ENCODE results near the gene SEC14L2. TPM values are rescaled to one million over a fixed set of nuclear protein-coding genes. Genes with fewer than 3 reads are reported as not detected.

The SEC14L2 gene
- polyA plus RNA-seq, 1 donor from 2014 or later: 2.7 TPM

DNA sequence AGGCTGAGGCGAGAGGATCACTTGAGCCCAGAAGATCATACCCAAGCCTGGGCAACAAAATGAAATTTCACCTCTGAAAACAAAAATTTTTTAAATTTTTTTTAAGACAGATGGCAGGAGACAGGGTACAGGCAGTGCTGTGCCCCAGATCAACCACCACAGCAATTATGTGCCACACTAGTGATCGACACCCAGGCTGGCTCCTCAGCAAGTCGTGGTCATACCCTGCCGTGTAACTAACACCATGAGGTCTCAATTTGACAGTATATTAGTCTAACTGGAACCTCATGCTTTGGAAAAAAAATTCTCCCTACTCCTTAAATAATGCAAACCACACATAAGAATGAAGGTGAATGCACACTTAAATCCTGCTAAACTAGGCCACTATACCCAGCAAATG, 48.4 kb upstream of the SEC14L2 start:
- peaks cover 23% of the 10 kb centered on the region for H3K79me2 ChIP-seq (replicated peaks; ENCODE audit: insufficient read depth, low read length)

DNA sequence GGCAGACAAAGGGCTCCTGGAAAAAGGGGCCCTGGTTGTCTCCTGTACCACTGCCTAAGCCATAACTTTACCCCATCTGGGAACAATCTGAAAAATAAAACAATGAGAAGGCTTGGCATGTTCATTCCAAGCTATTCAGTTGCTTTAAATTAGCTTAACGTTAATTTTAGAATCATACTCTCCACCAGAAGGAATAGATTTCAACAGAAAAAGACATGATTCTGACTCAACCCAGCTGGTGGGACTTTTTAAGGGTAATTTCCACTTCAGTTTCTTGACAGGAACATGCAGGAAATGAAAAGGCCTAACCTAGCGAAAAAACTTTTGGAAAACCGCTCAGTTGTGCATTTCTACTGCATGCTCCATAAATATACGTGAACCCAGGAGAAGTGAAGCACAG, 48.0 kb upstream of the SEC14L2 start:
- Histone ChIP-seq H2AFZ (ENCODE audit: low read depth, low read length) (no peak overlapping the region), H3K36me3 (ENCODE audit: insufficient read depth, low read length) (peaks cover 7% of the 10 kb centered on the region), H3K9me2 (ENCODE audit: insufficient read depth, low read length) (no peaks in the 10 kb centered on the region), H4K20me1 (ENCODE audit: insufficient read depth) (no peaks in the 10 kb centered on the region), H3K27me3 (ENCODE audit: insufficient read depth, low read depth, low read length) (no peaks in the 10 kb centered on the region), H3K4me3 (ENCODE audit: low read length) (no peak overlapping the region), H3K9ac (ENCODE audit: low read length) (no peak overlapping the region), H3K4me2 (ENCODE audit: low read length) (no peak overlapping the region), H3K27ac (ENCODE audit: low read length) (no peak overlapping the region), H3F3A (ENCODE audit: insufficient read depth, low read length, poor library complexity, severe bottlenecking) (no peaks in the 10 kb centered on the region), H3K9me3 (ENCODE audit: low read length) (no peaks in the 10 kb centered on the region), H3K79me2 (replicated peaks; ENCODE audit: insufficient read depth, low read length) (peaks cover 24% of the 10 kb centered on the region)
- no peak for TF ChIP-seq EZH2 (IDR thresholded peaks at IDR 0.05; ENCODE audit: borderline replicate concordance, insufficient read depth, low read length, poor library complexity, severe bottlenecking)
- TF ChIP-seq RAD21 (conservative IDR thresholded peaks at IDR 0.05): no peak
- no peak for TF ChIP-seq POLR2AphosphoS5 (IDR thresholded peaks at IDR 0.05)
- no peak for TF ChIP-seq SMC3 (conservative IDR thresholded peaks at IDR 0.05; ENCODE audit: poor library complexity)
- TF ChIP-seq MXI1 (conservative IDR thresholded peaks at IDR 0.05; ENCODE audit: poor library complexity, severe bottlenecking): no peak
- TF ChIP-seq, protein P1, sequence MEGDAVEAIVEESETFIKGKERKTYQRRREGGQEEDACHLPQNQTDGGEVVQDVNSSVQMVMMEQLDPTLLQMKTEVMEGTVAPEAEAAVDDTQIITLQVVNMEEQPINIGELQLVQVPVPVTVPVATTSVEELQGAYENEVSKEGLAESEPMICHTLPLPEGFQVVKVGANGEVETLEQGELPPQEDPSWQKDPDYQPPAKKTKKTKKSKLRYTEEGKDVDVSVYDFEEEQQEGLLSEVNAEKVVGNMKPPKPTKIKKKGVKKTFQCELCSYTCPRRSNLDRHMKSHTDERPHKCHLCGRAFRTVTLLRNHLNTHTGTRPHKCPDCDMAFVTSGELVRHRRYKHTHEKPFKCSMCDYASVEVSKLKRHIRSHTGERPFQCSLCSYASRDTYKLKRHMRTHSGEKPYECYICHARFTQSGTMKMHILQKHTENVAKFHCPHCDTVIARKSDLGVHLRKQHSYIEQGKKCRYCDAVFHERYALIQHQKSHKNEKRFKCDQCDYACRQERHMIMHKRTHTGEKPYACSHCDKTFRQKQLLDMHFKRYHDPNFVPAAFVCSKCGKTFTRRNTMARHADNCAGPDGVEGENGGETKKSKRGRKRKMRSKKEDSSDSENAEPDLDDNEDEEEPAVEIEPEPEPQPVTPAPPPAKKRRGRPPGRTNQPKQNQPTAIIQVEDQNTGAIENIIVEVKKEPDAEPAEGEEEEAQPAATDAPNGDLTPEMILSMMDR (IDR thresholded peaks at IDR 0.05; ENCODE audit: poor library complexity, severe bottlenecking): no peak
- TF ChIP-seq TAF1 (IDR thresholded peaks at IDR 0.05; ENCODE audit: low read depth): no peak
- TF ChIP-seq, protein P2, sequence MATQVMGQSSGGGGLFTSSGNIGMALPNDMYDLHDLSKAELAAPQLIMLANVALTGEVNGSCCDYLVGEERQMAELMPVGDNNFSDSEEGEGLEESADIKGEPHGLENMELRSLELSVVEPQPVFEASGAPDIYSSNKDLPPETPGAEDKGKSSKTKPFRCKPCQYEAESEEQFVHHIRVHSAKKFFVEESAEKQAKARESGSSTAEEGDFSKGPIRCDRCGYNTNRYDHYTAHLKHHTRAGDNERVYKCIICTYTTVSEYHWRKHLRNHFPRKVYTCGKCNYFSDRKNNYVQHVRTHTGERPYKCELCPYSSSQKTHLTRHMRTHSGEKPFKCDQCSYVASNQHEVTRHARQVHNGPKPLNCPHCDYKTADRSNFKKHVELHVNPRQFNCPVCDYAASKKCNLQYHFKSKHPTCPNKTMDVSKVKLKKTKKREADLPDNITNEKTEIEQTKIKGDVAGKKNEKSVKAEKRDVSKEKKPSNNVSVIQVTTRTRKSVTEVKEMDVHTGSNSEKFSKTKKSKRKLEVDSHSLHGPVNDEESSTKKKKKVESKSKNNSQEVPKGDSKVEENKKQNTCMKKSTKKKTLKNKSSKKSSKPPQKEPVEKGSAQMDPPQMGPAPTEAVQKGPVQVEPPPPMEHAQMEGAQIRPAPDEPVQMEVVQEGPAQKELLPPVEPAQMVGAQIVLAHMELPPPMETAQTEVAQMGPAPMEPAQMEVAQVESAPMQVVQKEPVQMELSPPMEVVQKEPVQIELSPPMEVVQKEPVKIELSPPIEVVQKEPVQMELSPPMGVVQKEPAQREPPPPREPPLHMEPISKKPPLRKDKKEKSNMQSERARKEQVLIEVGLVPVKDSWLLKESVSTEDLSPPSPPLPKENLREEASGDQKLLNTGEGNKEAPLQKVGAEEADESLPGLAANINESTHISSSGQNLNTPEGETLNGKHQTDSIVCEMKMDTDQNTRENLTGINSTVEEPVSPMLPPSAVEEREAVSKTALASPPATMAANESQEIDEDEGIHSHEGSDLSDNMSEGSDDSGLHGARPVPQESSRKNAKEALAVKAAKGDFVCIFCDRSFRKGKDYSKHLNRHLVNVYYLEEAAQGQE (IDR thresholded peaks at IDR 0.05; ENCODE audit: borderline replicate concordance): no peak
- no peak for TF ChIP-seq EP300 (conservative IDR thresholded peaks at IDR 0.05; ENCODE audit: poor library complexity, severe bottlenecking)

More for the DNA sequence above, 48.4 kb upstream of the SEC14L2 start:
- no peak overlapping the region for H3K9ac ChIP-seq (ENCODE audit: low read length)
- no peak overlapping the region for H3K4me3 ChIP-seq (ENCODE audit: low read length)
- peaks cover 8% of the 10 kb centered on the region for H3K36me3 ChIP-seq (ENCODE audit: insufficient read depth, low read length)
- H3K9me3 ChIP-seq (ENCODE audit: low read length): no peaks in the 10 kb centered on the region
- no peaks in the 10 kb centered on the region for H3K27me3 ChIP-seq (ENCODE audit: insufficient read depth, low read depth, low read length)
- TF ChIP-seq TAF1 (IDR thresholded peaks at IDR 0.05; ENCODE audit: low read depth): no peak
- no peak for TF ChIP-seq MXI1 (conservative IDR thresholded peaks at IDR 0.05; ENCODE audit: poor library complexity, severe bottlenecking)
- TF ChIP-seq, protein P2 (IDR thresholded peaks at IDR 0.05; ENCODE audit: borderline replicate concordance): no peak
- TF ChIP-seq RAD21 (conservative IDR thresholded peaks at IDR 0.05): no peak
- no peak for TF ChIP-seq SMC3 (conservative IDR thresholded peaks at IDR 0.05; ENCODE audit: poor library complexity)
- TF ChIP-seq POLR2AphosphoS5 (IDR thresholded peaks at IDR 0.05): no peak
- TF ChIP-seq, protein P1 (IDR thresholded peaks at IDR 0.05; ENCODE audit: poor library complexity, severe bottlenecking): no peak
- no peak for TF ChIP-seq EZH2 (IDR thresholded peaks at IDR 0.05; ENCODE audit: borderline replicate concordance, insufficient read depth, low read length, poor library complexity, severe bottlenecking)
- TF ChIP-seq EP300 (conservative IDR thresholded peaks at IDR 0.05; ENCODE audit: poor library complexity, severe bottlenecking): no peak
- H2AFZ ChIP-seq (ENCODE audit: low read depth, low read length): no peak overlapping the region
- no peaks in the 10 kb centered on the region for H4K20me1 ChIP-seq (ENCODE audit: insufficient read depth)
- H3F3A ChIP-seq (ENCODE audit: insufficient read depth, low read length, poor library complexity, severe bottlenecking): no peaks in the 10 kb centered on the region
- H3K4me2 ChIP-seq (ENCODE audit: low read length): no peak overlapping the region
- H3K27ac ChIP-seq (ENCODE audit: low read length): no peak overlapping the region
- no peaks in the 10 kb centered on the region for H3K9me2 ChIP-seq (ENCODE audit: insufficient read depth, low read length)
